DMS53 treated with DMSO at 0.1 percent for 48 hours (cell line): Measurements from ENCODE around the gene S100PBP.

Source experiments
- DNase-seq: peaks from one replicate; lab custom pipeline; 2025; ENCODE audit not compliant: unreplicated experiment; lab: John Stamatoyannopoulos, UW

Gene S100PBP

DNA sequence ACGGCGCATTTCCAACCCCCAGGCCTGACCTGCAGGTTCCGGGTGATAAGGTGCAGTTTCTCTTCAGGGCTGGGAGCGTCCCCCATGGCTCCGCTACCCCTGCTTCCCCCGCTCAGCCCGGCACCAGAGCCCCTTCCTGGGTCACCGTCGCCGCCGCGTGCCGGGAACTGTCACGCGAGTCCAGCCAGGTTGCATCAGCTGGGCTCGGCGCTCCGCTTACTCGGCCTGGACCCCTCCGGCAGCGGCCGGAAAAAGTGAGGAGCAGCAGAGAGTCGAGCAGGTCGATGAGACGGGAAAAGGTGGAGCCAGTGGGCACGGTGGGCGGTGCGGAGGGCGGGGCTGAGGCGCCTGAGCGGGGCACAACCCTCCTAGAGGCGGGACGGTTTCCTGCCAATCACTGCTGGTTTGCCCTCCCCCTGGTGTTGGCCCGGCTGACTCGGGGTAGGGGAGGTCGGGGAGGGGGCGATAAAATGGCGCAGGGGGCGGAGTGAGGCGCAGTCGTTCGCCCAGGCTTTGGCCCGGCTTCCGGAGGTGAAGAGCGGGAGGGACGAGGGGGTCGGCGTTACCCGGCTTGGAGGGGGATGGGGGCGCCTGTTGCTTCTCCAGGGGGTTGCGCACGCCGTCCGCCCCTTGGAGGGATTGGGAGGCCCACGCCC is at the start of gene S100PBP, which contains the start of gene YARS1:
S100PBP (plus strand) TSS at position 495 of the 656 bp plus-strand sequence. CDS start 8,447 bp downstream, outside the sequence.
YARS1 (minus strand) TSS at position 200 of the 656 bp plus-strand sequence; CDS start at position 86, 114 bp downstream.
- DNase-seq = peak; percentile 96

DNA sequence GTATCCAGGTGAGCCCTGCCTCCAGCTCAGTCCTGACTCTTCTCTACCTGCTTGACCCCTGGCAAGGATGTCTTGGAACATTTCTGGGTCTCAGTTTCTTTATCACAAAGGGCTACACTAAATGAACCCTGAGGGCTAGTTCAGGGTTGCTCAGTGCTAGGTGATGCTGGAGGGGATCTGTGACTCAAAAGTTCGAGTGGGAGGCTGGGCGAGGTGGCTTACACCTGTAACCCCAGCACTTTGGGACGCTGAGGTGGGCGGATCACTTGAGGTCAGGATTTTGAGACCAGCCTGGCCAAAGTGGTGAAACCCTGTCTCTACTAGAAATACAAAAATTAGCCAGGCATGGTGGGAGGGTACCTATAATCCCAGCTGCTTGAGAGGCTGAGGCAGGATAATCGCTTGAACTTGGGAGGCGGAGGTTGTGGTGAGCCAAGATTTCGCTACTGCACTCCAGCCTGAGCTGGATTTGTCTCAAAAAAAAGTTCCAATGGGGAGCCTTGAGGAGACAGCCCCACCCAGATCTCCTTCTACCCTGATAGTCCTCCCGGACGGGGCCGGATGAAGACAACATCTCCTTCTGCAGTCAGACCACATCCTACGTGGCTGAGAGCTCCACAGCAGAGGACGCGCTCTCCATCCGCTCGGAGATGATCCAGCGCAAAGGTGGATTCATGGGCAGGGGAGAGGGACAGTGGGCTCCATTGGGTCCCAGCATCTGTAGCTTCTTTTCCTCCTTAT is 49.2 kb upstream of the S100PBP start:
- DNase-seq = no peak

DNA sequence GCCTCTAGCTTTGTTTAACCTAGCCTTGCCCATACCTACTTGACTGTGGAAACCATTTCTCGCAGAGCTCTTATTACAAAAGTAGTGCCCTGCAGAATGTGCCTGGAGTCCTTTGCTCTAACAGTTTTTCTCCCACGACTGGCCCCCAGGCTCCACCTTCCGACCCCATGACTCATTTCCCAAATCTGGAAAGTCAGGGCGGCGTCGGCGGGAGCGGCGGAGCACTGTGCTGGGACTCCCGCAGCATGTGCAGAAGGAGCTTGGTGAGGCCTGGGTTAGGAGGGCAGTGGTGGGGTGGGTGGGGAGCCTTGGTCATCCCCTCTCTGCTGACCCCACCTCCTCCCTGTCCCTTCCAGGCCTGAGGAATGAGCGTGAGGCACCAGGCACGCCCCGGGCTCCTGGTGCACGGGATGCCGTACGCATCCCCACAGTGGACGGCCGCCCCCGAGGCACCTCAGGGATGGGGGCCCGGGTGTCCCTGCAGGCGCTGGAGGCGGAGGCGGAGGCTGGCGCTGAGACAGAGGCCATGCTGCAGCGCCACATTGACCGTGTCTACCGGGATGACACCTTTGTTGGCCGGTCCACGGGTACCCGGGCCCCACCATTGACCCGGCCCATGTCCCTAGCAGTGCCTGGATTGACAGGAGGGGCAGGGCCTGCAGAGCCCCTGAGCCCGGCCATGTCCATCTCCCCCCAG is 47.8 kb upstream of the S100PBP start:
- DNase-seq = no peak

DNA sequence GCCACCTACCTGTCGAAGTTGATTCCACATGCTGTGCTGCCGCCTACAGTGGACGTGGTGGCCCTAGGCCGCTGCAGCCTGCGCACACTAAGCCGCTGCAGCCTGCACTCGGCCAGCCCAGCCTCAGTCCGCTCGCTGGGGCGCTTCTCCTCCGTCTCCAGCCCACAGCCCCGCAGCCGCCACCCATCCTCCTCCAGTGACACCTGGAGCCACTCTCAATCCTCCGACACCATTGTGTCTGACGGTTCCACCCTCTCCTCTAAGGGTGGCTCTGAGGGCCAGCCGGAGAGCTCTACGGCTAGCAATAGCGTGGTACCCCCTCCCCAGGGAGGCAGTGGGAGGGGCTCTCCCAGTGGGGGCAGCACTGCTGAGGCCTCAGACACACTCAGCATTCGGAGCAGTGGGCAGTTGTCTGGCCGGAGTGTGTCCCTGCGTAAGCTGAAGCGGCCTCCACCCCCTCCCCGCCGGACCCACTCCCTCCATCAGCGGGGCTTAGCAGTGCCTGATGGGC is 47.2 kb upstream of the S100PBP start:
- no peak for DNase-seq

- no peak for DNase-seq
Measured at GRCh38 chr1:32770741-32771548, 46.5 kb upstream of the S100PBP start.

DNA sequence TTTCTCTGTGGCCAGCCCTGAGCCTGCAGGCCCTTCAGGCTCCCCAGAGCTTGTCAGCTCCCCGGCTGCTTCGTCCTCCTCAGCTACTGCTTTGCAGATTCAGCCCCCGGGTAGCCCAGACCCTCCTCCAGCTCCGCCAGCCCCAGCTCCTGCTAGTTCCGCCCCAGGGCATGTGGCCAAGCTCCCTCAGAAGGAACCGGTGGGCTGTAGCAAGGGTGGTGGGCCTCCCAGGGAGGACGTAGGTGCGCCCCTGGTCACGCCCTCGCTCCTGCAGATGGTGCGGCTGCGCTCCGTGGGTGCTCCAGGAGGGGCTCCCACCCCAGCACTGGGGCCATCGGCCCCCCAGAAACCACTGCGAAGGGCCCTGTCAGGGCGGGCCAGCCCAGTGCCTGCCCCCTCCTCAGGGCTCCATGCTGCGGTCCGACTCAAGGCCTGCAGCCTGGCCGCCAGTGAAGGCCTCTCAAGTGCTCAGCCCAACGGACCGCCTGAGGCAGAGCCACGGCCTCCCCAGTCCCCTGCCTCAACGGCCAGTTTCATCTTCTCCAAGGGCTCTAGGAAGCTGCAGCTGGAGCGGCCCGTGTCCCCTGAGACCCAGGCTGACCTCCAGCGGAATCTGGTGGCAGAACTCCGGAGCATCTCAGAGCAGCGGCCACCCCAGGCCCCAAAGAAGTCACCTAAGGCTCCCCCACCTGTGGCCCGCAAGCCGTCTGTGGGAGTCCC is 45.7 kb upstream of the S100PBP start:
- no peak for DNase-seq

GRCh38 chr1:32772281-32773017 is 45.0 kb upstream of the S100PBP start:
- no peak for DNase-seq

GRCh38 chr1:32773018-32773763 is 44.3 kb upstream of the S100PBP start:
- peak; percentile 75 for DNase-seq

DNA sequence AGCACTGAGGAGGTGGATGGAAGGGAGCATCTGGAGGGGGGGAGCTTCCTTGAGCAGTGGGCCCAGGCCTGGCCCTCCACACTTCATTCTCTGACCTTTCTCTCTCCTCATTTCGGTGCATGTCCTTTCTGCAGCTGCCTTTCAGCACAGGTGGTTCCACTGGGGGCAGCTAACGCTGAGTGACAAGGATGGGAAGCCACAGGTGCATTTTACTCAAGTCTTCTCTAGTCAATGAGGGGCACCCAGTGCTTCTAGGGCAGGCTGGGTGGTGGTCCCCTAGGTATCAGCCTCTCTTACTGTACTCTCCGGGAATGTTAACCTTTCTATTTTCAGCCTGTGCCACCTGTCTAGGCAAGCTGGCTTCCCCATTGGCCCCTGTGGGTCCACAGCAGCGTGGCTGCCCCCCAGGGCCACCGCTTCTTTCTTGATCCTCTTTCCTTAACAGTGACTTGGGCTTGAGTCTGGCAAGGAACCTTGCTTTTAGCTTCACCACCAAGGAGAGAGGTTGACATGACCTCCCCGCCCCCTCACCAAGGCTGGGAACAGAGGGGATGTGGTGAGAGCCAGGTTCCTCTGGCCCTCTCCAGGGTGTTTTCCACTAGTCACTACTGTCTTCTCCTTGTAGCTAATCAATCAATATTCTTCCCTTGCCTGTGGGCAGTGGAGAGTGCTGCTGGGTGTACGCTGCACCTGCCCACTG is 43.5 kb upstream of the S100PBP start:
- DNase-seq = no peak

DNA sequence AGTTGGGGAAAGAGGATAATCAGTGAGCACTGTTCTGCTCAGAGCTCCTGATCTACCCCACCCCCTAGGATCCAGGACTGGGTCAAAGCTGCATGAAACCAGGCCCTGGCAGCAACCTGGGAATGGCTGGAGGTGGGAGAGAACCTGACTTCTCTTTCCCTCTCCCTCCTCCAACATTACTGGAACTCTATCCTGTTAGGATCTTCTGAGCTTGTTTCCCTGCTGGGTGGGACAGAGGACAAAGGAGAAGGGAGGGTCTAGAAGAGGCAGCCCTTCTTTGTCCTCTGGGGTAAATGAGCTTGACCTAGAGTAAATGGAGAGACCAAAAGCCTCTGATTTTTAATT is 43.0 kb upstream of the S100PBP start:
- no peak for DNase-seq

DNA sequence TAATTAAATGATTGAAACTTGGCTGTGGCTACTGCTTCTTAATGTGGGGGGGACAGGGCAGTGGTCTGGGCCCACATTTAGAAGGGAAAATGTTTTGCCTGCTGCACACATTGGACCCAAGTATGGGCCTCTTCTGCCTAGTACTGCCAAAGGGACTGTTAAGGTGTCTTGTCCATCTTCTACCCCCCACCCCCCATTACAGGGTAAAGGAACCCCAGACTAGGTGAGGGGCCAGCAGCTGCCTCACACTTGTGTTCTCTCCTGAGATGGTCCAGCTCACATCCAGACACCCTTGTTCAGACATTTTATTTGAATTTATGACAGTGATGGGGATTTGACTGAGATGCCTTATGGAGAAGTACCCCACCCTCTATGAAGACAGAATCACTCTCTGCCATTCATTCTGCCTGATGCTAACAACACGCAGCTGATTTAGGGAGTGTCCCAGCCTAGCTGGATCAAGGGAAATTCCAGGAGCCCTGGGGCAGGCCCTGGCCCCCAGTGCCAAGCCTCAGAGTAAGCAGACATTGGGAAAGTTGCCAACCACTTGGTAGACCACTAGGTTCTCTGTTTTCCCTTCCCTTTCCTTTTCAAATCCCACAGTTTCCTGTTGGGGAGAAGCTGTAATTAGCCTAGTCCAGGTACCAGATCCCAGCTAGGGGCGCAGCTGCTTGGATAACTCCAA is 42.4 kb upstream of the S100PBP start:
- DNase-seq = no peak

DNA sequence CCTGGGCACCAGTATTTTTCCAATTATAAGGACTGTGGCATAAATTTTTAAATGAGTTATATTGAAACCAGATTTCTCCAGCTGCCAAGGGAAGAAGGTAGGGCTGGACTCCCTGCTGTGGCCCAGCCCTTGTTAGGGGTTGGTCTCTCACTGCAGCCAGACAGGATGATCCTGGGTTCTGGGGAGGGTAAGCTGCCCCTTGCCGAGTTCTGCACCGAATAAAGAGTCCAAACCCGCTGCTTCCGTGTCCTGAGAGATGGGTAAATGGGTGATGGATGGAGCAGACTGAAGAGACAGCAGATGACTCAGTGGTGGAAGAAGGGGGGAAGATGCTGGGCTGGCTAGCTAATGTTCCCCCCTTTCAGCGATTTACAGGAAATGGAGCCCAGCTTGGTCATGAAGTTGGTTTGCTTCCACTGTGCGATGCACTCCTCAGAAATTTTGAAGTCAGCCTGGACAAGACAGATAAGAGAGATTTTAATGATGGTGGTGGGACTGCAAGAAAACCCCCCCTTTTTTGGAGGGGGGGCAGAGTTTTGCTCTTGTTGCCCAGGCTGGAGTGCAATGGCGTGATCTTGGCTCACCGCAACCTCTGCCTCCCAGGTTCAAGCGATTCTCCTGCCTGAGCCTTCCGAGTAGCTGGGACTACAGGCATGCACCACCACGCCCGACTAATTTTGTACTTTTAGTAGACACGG is 41.7 kb upstream of the S100PBP start:
- no peak for DNase-seq

DNA sequence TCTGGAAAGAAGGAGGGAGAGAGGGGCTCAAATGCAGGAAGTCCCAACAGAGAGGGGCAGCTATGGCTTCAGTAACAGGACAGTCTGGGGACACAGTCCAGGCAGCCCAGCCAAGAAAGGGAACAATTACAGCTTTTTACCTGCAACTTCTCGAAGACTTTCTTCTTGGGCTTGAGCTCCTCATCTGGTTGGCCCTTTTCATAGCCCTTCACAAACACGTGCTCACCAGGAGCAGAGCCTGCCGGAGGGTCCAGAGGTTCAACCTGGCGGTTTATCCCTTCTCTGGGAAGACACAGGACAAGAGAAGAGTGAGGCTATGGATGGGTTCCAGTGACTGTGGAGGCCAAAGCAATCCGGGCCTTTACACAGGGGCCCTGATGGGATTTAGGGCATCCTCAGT is 38.2 kb upstream of the S100PBP start:
- DNase-seq = no peak

GRCh38 chr1:32780005-32780404 is 37.4 kb upstream of the S100PBP start:
- no peak for DNase-seq

- DNase-seq = no peak
Measured at GRCh38 chr1:32780628-32781234, 36.7 kb upstream of the S100PBP start.

DNA sequence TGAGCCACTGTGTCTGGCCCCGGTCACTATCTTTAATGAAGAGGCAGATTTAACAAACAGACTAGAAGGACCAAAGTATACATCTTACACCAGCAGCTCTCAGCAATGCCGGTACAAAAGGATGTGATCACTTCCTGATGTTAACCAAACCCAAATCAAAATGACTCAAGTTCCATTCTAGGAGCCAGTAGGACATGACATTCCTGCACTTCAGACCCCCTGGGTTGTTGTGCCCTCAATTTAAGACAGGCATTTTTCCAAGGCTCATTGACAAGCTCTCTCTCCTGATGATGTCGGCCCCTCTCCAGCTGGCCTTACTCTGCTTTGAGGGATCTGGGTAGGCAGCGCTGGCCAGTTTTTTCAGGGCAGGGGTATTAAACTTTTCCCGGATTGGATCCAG is 35.4 kb upstream of the S100PBP start:
- DNase-seq = no peak

DNA sequence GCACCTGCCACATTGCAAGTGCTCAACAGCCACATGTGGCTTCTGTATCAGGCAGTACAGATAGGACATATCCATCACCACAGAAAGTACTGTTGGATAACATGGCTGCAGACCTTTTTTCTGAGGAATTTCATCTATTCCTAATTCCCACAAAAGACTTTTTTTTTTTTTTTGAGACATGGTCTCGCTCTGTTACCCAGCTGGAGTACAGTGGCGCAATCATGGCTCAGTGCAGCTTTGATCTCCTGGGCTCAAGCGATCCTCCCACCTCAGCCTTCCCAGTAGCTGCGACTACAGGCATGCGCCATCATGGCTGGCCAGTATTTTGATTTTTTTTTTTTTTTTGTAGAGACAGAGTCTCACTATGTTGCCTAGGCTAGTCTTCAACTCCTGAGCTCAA is 33.6 kb upstream of the S100PBP start:
- no peak for DNase-seq
